CD1c-positive myeloid dendritic cell (primary cell): Measurements from ENCODE around the gene SMAD3.
"Not testable (repeated sequence)": the region's sequence is repeated elsewhere in the genome, so short reads cannot be mapped to it uniquely, and the experiment has no call there.

Source experiments
- DNase-seq: peaks from one replicate; pipeline ENCODE4 v3.0.0-alpha.2; 2016; ENCODE audit errors: extremely low spot score

The SMAD3 gene

GRCh38 chr15:67065531-67066005 is at the start of gene SMAD3:
Gene SMAD3 (plus strand): TSS chr15:67065602. CDS start chr15:67066155, 553 bp downstream.
- peak; percentile 90 for DNase-seq

GRCh38 chr15:67017311-67017710 is 48.1 kb upstream of the SMAD3 start:
- peak; percentile 82 for DNase-seq

- no peak for DNase-seq
These were observed 47.4 kb upstream of the SMAD3 start for GRCh38 chr15:67018026-67018425.

GRCh38 chr15:67018441-67018840 is 47.0 kb upstream of the SMAD3 start:
- no peak for DNase-seq

- no peak for DNase-seq
These were observed 46.3 kb upstream of the SMAD3 start for GRCh38 chr15:67019069-67019468.

GRCh38 chr15:67019884-67020520 is 45.4 kb upstream of the SMAD3 start:
- peak; percentile 55 for DNase-seq

GRCh38 chr15:67020668-67021067 is 44.7 kb upstream of the SMAD3 start:
- not testable (repeated sequence) for DNase-seq

- no peak for DNase-seq
These were observed 43.9 kb upstream of the SMAD3 start for GRCh38 chr15:67021455-67021854.

- DNase-seq: no peak
These were observed 42.8 kb upstream of the SMAD3 start for GRCh38 chr15:67022587-67023105.

GRCh38 chr15:67023517-67024313 is 41.7 kb upstream of the SMAD3 start:
- peak; percentile 8 for DNase-seq

- DNase-seq: peak; percentile 95
These were observed 40.9 kb upstream of the SMAD3 start for GRCh38 chr15:67024314-67024997.

- DNase-seq: no peak
These were observed 40.4 kb upstream of the SMAD3 start for GRCh38 chr15:67024998-67025368.

GRCh38 chr15:67025719-67026609 is 39.4 kb upstream of the SMAD3 start:
- DNase-seq: peak; percentile 50

GRCh38 chr15:67026610-67026967 is 38.8 kb upstream of the SMAD3 start:
- DNase-seq: peak; percentile 57

GRCh38 chr15:67028440-67028839 is 37.0 kb upstream of the SMAD3 start:
- not testable (repeated sequence) for DNase-seq

GRCh38 chr15:67030036-67030762 is 35.2 kb upstream of the SMAD3 start:
- no peak for DNase-seq

GRCh38 chr15:67031331-67031730 is 34.1 kb upstream of the SMAD3 start:
- no peak for DNase-seq

- DNase-seq: no peak
These were observed 32.8 kb upstream of the SMAD3 start for GRCh38 chr15:67032608-67033007.

- no peak for DNase-seq
These were observed 32.4 kb upstream of the SMAD3 start for GRCh38 chr15:67033012-67033411.

GRCh38 chr15:67033571-67034044 is 31.8 kb upstream of the SMAD3 start:
- DNase-seq: peak; percentile 60

GRCh38 chr15:67035886-67036285 is 29.5 kb upstream of the SMAD3 start:
- DNase-seq: no peak
